ENCODE data around the gene GRAMD2B. TPM values are rescaled to one million over a fixed set of nuclear protein-coding genes. Genes with fewer than 3 reads are reported as not detected.

Gene GRAMD2B
- polyA plus RNA-seq, 1 experiment, result 11.9 TPM

DNA sequence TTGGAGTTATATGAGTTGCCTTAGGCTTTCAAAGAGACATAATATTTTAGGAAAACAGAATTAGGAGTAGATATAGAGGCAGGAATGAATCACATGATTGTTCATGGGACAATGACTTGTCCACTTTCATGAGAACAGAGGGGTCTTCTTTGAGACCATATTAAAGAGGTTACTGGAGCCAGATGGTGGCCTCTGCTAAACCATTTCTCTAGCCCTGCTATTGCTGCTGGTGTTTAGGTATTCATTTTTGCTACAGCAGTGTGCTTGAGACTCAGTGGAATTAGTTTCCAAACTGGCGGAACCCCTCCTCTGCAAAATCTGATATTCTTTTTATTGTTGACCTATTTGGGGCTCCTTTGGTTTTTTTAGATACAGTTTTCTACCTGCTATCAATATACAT is 31.3 kb downstream of the GRAMD2B start:
- DNase-seq (ENCODE audit: low read depth, low spot score), result no peak
- H3K4me3 ChIP-seq (ENCODE audit: low read depth, low read length), result no peak overlapping the region
- CTCF ChIA-PET, result no interaction called here
- TF ChIP-seq, protein P1, sequence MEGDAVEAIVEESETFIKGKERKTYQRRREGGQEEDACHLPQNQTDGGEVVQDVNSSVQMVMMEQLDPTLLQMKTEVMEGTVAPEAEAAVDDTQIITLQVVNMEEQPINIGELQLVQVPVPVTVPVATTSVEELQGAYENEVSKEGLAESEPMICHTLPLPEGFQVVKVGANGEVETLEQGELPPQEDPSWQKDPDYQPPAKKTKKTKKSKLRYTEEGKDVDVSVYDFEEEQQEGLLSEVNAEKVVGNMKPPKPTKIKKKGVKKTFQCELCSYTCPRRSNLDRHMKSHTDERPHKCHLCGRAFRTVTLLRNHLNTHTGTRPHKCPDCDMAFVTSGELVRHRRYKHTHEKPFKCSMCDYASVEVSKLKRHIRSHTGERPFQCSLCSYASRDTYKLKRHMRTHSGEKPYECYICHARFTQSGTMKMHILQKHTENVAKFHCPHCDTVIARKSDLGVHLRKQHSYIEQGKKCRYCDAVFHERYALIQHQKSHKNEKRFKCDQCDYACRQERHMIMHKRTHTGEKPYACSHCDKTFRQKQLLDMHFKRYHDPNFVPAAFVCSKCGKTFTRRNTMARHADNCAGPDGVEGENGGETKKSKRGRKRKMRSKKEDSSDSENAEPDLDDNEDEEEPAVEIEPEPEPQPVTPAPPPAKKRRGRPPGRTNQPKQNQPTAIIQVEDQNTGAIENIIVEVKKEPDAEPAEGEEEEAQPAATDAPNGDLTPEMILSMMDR (IDR thresholded peaks at IDR 0.05; ENCODE audit: low read depth, low read length), result no peak
- no peaks in the 10 kb centered on the region for H3K27me3 ChIP-seq (ENCODE audit: control insufficient read depth, insufficient read depth, low read length)
- POLR2A ChIA-PET, result no interaction called here
- H3K9me3 ChIP-seq (ENCODE audit: control insufficient read depth, insufficient read depth, low read length), result no peaks in the 10 kb centered on the region
- H3K27ac ChIP-seq (ENCODE audit: low read depth, low read length), result no peak overlapping the region

DNA sequence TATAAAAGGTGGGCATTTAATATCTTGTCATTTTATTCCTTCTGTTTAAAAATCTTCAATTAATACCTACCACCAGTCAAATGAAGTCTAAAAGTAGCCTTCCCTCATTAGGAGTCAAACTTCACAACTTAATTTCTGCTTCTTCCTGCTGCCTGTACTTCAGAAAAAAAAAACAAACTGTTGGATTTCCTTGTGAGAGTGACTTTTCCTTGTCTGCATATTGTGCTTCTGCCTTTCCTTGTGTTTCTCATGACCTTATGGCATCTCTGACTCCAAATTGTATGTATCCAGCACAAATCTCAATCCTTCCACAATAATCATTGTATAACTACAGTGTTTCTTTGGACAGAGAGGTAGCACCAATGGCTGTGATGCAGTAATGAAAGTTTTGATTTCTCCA is 32.1 kb downstream of the GRAMD2B start:
- Histone ChIP-seq H3K27me3 (ENCODE audit: control insufficient read depth, insufficient read depth, low read length) (no peaks in the 10 kb centered on the region), H3K9me3 (ENCODE audit: control insufficient read depth, insufficient read depth, low read length) (no peaks in the 10 kb centered on the region), H3K4me3 (ENCODE audit: low read depth, low read length) (no peak overlapping the region), H3K27ac (ENCODE audit: low read depth, low read length) (no peak overlapping the region)
- DNase-seq (ENCODE audit: low read depth, low spot score), result no peak
- TF ChIP-seq, protein P1 (IDR thresholded peaks at IDR 0.05; ENCODE audit: low read depth, low read length), result no peak
- ChIA-PET POLR2A (no interaction called here), CTCF (no interaction called here)

DNA sequence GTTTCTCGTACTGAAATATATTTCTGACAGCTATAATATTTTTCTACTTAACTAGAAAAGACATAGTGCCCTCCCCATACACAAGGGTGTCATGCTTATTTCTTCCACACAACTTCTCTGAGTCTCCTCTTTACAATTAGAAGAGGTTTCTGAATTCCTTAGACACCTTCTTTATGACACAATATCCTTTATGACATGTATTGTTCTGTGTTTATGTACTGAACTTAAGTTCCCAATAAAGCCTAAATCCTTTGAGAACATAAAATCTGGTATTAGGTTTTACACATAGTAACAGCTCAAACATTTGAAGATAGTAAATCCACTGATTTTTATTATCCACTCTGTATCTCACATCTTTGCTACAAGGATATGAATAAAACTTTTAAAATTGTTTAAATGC is 32.5 kb downstream of the GRAMD2B start:
- no peak overlapping the region for H3K4me3 ChIP-seq (ENCODE audit: low read depth, low read length)
- no peak for DNase-seq (ENCODE audit: low read depth, low spot score)
- H3K27me3 ChIP-seq (ENCODE audit: control insufficient read depth, insufficient read depth, low read length), result no peaks in the 10 kb centered on the region
- POLR2A ChIA-PET, result no interaction called here
- TF ChIP-seq, protein P1 (IDR thresholded peaks at IDR 0.05; ENCODE audit: low read depth, low read length), result no peak
- CTCF ChIA-PET, result interaction anchor here (0.6 kb wide), 2 partner anchors 83 to 147 kb away, joined by 3 read pairs; no protein-coding TSS in a partner anchor
- no peak overlapping the region for H3K27ac ChIP-seq (ENCODE audit: low read depth, low read length)
- H3K9me3 ChIP-seq (ENCODE audit: control insufficient read depth, insufficient read depth, low read length), result no peaks in the 10 kb centered on the region

DNA sequence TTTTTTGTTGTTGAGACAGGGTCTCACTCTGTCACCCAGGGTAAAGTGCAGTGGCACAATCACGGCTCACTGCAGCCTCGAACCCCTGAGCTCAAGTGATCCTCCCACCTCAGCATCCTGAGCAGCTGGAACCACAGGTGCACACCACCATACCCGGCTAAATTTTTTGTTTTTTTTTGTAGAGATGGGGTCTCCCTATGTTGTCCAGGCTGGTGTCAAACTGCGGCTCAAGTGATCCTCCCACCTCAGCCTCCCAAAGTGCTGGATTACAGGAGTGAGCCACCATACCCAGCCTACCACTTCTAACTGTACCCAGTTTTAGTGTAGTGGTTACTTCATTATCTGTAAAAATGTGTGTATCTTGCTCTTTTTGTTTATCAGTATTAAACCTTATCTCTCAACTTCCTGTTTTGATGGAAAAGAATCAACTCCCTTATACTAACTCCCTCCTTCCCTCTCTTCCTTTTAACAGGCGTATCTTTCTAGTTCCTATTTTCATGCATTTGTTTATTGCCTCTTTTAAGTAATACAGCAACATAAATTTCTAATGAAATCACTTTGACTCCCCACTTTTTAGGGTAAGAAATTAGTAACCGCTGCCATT is 33.1 kb downstream of the GRAMD2B start:
- Histone ChIP-seq H3K27me3 (ENCODE audit: control insufficient read depth, insufficient read depth, low read length) (no peaks in the 10 kb centered on the region), H3K9me3 (ENCODE audit: control insufficient read depth, insufficient read depth, low read length) (no peaks in the 10 kb centered on the region), H3K27ac (ENCODE audit: low read depth, low read length) (no peak overlapping the region), H3K4me3 (ENCODE audit: low read depth, low read length) (no peak overlapping the region)
- TF ChIP-seq, protein P1 (IDR thresholded peaks at IDR 0.05; ENCODE audit: low read depth, low read length), result no peak
- POLR2A ChIA-PET, result no interaction called here
- CTCF ChIA-PET, result interaction anchor here (0.6 kb wide), 2 partner anchors 83 to 147 kb away, joined by 3 read pairs; no protein-coding TSS in a partner anchor
- no peak for DNase-seq (ENCODE audit: low read depth, low spot score)

DNA sequence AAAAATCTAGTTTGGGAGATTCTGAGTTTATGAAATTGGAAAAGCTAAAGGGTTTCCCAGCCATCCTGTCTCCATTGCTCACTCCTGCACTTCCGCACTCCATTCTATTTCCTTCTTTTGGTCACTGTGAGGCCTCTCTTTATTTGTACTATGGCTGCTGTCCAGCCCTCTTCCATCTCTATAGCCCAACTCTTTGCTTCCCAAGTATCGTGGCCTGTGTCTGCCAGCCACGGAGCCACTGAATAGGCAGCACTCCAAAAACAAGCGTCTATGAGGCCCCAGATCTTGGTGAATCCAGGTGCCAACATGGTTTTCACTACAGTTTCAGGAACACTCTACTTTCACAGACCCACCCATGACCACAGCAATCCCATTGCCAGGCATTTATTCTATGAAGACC is 37.2 kb downstream of the GRAMD2B start:
- H3K27ac ChIP-seq (ENCODE audit: low read depth, low read length), result no peak overlapping the region

More for the DNA sequence above, 37.2 kb downstream of the GRAMD2B start:
- no peak overlapping the region for H3K4me3 ChIP-seq (ENCODE audit: low read depth, low read length)
- no peaks in the 10 kb centered on the region for H3K27me3 ChIP-seq (ENCODE audit: control insufficient read depth, insufficient read depth, low read length)
- TF ChIP-seq, protein P1 (IDR thresholded peaks at IDR 0.05; ENCODE audit: low read depth, low read length), result no peak
- POLR2A ChIA-PET, result no interaction called here
- H3K9me3 ChIP-seq (ENCODE audit: control insufficient read depth, insufficient read depth, low read length), result no peaks in the 10 kb centered on the region
- CTCF ChIA-PET, result no interaction called here
- DNase-seq (ENCODE audit: low read depth, low spot score), result no peak
